ENCODE data around the gene TRIM7. TPM values are rescaled to one million over a fixed set of nuclear protein-coding genes. Genes with fewer than 3 reads are reported as not detected.
A peak's percentile ranks its signal among the peaks of the same experiment; 100 is the strongest.

TRIM7 gene
- total and polyA plus RNA-seq, 2 donors (not counting 1 experiment from before 2014, with no cell fraction given): 4.7 to 7.3 TPM

GRCh38 chr5:181203093-181203711 lies 1.8 kb downstream of the TRIM7 start:
- TF ChIP-seq EZH2 (IDR thresholded peaks at IDR 0.05; ENCODE audit: low read length, missing control alignments) (no peak), CTCF (conservative IDR thresholded peaks at IDR 0.05 in 1 of 2, IDR thresholded peaks at IDR 0.05 in 1 of 2; ENCODE audit: low read depth in 1 of 2, low read length in 2 of 2) (no peak)
- Histone ChIP-seq H3K36me3 (ENCODE audit: control insufficient read depth, insufficient read depth, low read length) (no peaks in the 10 kb centered on the region), H3K9ac (ENCODE audit: insufficient read depth, low read length) (no peak overlapping the region), H4K20me1 (ENCODE audit: control insufficient read depth, extremely low read depth, insufficient read depth, low read length) (no peaks in the 10 kb centered on the region), H3K4me3 (replicated peaks in 1 of 4; ENCODE audit: control extremely low read depth in 1 of 4, insufficient read depth in 1 of 4, low read depth in 3 of 4, low read length in 4 of 4) (peak overlapping the region in 1 of 4 experiments; percentile 62), H3K4me2 (ENCODE audit: extremely low read depth, insufficient read depth, low read length) (peak overlapping the region; percentile 55), H3K79me2 (ENCODE audit: control insufficient read depth, insufficient read depth, low read length) (no peaks in the 10 kb centered on the region), H3K4me1 (ENCODE audit: control insufficient read depth, extremely low read depth, insufficient read depth, low read length) (peaks cover 8% of the 10 kb centered on the region), H3K9me3 (ENCODE audit: control insufficient read depth, insufficient read depth, low read depth, low read length) (no peaks in the 10 kb centered on the region), H3K27me3 (ENCODE audit: control insufficient read depth, insufficient read depth, low read length) (no peaks in the 10 kb centered on the region), H3K27ac (ENCODE audit: insufficient read depth, low read length) (no peak overlapping the region), H2AFZ (ENCODE audit: low read length) (no peak overlapping the region)
- DNase-seq (ENCODE audit: low read depth in 2 of 2): peak in 1 of 2 donors; percentile 66

GRCh38 chr5:181200816-181201215 lies 4.2 kb downstream of the TRIM7 start:
- Histone ChIP-seq H3K4me2 (ENCODE audit: extremely low read depth, insufficient read depth, low read length) (no peak overlapping the region), H3K79me2 (ENCODE audit: control insufficient read depth, insufficient read depth, low read length) (no peaks in the 10 kb centered on the region), H3K36me3 (ENCODE audit: control insufficient read depth, insufficient read depth, low read length) (no peaks in the 10 kb centered on the region), H3K4me1 (ENCODE audit: control insufficient read depth, extremely low read depth, insufficient read depth, low read length) (peaks cover 5% of the 10 kb centered on the region), H2AFZ (ENCODE audit: low read length) (no peak overlapping the region), H3K27me3 (ENCODE audit: control insufficient read depth, insufficient read depth, low read length) (no peaks in the 10 kb centered on the region), H3K4me3 (replicated peaks in 1 of 4; ENCODE audit: control extremely low read depth in 1 of 4, insufficient read depth in 1 of 4, low read depth in 3 of 4, low read length in 4 of 4) (no peak overlapping the region), H4K20me1 (ENCODE audit: control insufficient read depth, extremely low read depth, insufficient read depth, low read length) (no peaks in the 10 kb centered on the region), H3K9me3 (ENCODE audit: control insufficient read depth, insufficient read depth, low read depth, low read length) (no peaks in the 10 kb centered on the region), H3K9ac (ENCODE audit: insufficient read depth, low read length) (no peak overlapping the region), H3K27ac (ENCODE audit: insufficient read depth, low read length) (no peak overlapping the region)
- DNase-seq (ENCODE audit: low read depth in 2 of 2): no peak
- no peak for TF ChIP-seq EZH2 (IDR thresholded peaks at IDR 0.05; ENCODE audit: low read length, missing control alignments)
- no peak for TF ChIP-seq CTCF (conservative IDR thresholded peaks at IDR 0.05 in 1 of 2, IDR thresholded peaks at IDR 0.05 in 1 of 2; ENCODE audit: low read depth in 1 of 2, low read length in 2 of 2)

- H3K9me3 ChIP-seq (ENCODE audit: control insufficient read depth, insufficient read depth, low read depth, low read length): no peaks in the 10 kb centered on the region
- no peaks in the 10 kb centered on the region for H3K79me2 ChIP-seq (ENCODE audit: control insufficient read depth, insufficient read depth, low read length)
- H3K9ac ChIP-seq (ENCODE audit: insufficient read depth, low read length): no peak overlapping the region
- no peaks in the 10 kb centered on the region for H3K27me3 ChIP-seq (ENCODE audit: control insufficient read depth, insufficient read depth, low read length)
- H3K36me3 ChIP-seq (ENCODE audit: control insufficient read depth, insufficient read depth, low read length): no peaks in the 10 kb centered on the region
- H3K4me3 ChIP-seq (replicated peaks in 1 of 4; ENCODE audit: control extremely low read depth in 1 of 4, insufficient read depth in 1 of 4, low read depth in 3 of 4, low read length in 4 of 4): no peak overlapping the region
- TF ChIP-seq CTCF (conservative IDR thresholded peaks at IDR 0.05 in 1 of 2, IDR thresholded peaks at IDR 0.05 in 1 of 2; ENCODE audit: low read depth in 1 of 2, low read length in 2 of 2) (no peak), EZH2 (IDR thresholded peaks at IDR 0.05; ENCODE audit: low read length, missing control alignments) (no peak)
- H3K4me2 ChIP-seq (ENCODE audit: extremely low read depth, insufficient read depth, low read length): no peak overlapping the region
- no peak for DNase-seq (ENCODE audit: low read depth in 2 of 2)
- peaks cover 2% of the 10 kb centered on the region for H3K4me1 ChIP-seq (ENCODE audit: control insufficient read depth, extremely low read depth, insufficient read depth, low read length)
- no peak overlapping the region for H3K27ac ChIP-seq (ENCODE audit: insufficient read depth, low read length)
- H4K20me1 ChIP-seq (ENCODE audit: control insufficient read depth, extremely low read depth, insufficient read depth, low read length): no peaks in the 10 kb centered on the region
- no peak overlapping the region for H2AFZ ChIP-seq (ENCODE audit: low read length)
These were observed 4.9 kb downstream of the TRIM7 start for GRCh38 chr5:181199881-181200638.

All from fibroblast of lung (primary cell).